NCI-H2196 (cell line): ENCODE data around the gene ZNF593.

ENCODE experiments used
- DNase-seq: peaks from one replicate; lab custom pipeline; 2025; ENCODE audit not compliant: unreplicated experiment; lab: John Stamatoyannopoulos, UW

ZNF593 gene

DNA sequence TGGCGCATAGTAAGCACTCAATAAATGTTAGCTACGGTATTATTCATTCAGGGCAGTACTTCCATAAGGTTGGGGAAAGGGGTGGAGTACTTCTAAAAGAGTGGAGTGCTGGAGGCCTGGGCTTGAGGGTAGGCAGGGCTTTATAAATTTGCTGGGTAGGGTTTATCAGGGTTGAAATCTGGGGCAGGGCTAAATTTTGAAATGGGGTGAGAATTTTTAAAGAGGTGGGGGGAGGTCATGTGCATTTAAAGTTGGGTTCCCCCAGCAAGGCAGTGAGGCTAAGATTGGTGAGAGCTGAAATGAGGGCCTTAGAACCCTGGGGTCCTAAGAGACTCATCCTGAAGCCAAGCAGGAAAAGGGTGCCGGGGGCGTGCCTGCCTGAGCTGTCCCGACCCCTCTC is 30.7 kb downstream of the ZNF593 start:
- DNase-seq, result no peak

DNA sequence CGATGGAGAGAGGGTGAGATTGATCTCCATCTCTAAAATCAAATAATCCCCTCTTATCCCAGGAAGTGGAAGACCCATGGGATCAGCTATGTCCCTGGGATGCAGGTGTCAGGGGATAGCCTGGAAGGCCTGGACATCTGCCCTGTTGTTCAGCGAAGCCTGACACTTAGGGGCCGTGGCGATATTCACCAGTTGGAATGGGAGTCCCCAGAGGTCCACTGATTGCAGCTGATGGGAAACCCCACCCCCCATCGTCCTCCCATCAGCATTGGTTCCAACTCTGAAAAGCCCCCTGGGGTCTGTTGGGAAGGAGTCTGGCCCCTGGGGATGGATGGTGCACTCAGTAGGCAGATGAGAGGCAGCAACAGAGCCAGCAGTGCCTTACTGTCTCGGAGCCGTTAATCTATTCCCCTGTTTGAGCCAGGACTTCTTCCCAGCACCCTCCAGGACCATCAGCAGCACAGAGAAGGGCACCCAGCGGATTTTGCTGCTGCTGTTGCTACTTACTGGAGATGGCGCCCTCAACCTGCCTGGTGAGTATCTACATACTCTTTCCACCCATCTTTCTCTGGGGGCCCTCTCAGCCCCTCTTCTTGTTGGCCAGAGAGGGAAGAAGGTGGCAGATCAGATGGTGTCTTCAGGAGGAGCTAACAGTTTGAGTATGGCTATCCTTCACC is 34.1 kb downstream of the ZNF593 start:
- no peak for DNase-seq

DNA sequence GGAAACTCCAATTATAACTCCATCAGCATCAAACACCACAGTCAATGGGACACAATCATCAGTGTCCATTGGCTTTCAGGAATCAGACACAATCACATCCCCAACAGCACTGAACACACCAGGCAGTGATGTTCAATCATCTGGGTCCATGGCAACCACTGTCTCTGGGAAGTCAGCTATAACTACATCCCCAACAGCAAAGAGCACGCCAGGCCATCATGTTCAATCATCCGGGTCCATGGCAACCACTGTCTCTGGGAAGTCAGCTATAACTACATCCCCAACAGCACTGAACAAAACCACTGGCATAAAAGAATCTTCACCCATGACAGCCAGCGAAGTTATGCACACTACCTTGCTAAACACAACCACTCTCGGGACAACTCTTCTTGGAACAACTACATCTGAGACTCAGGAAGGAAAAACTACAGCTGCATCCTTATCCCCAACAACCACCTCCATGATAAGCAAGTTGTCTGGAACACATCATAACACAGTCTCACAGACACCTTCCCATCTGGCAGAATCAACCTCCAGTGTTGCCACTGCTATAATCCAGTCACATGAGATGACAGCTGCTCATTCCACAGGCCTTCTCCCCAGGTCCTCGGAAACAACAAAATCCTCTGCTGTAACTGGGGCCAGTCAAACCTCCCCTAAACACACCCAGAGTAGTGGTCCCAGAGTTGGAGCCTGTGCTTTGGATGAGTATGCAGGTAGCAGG is 40.6 kb downstream of the ZNF593 start:
- DNase-seq, result no peak

DNA sequence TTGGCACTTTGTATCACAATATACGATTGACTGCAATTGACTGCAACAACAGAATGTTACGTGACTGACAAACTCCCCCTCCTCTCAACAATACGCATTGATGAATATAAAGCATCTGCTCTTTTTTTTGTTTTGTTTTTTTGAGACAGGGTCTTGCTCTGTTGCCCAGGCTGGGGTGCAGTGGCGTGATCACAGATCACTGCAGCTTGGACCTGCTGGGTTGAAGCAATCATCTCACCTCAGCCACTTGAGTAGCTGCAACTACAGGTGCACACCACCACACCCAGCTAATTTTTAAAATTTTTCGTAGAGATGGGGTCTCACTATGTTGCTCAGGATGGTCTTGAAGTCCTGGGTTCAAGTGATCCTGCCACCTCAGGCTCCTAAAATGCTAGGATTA is 43.0 kb downstream of the ZNF593 start:
- no peak for DNase-seq

DNA sequence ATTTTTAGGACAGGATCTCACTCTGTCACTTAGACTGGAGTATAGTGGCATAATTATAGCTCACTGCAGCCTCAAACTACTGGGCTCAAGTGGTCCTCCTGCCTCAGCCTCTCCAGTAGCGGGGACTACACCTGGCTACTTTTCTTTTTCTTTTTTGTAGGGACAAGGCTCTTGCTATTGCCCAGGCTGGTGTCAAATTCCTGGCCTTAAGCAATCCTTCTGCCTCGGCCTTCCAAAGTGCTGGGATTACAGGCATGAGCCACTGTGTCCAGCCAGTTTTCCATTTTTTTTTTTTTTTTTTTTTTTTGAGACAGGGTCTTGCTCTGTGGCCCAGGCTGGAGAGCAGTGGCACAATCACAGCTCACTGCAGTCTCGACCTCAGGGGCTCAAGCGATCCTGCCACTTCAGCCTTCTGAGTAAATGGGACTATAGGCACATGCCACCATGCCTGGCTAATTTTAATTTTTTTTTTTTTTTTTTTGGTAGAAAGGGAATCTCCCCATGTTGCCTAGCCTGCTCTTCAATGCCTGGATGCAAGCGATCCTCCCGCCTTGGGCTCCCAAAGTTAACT is 43.7 kb downstream of the ZNF593 start:
- no peak for DNase-seq

DNA sequence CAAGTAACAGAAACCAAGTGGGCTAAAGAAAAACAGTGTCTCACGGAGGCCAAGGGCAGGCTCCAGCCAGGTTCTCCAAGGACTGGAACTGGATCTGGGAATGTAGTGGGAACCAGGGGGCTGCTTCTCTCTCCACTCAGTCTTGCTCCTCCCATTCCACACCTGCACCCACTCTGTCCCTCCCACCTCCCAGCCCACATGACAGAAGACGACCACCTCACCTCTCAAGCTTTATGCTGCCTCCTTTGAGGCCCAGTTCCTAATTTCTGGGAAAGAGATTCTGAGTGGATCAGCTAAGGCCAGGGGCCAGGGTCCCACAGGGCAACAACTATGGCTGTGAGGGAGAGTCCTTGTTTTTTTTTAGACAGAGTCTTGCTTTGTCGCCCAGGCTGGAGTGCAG is 45.5 kb downstream of the ZNF593 start:
- no peak for DNase-seq

DNA sequence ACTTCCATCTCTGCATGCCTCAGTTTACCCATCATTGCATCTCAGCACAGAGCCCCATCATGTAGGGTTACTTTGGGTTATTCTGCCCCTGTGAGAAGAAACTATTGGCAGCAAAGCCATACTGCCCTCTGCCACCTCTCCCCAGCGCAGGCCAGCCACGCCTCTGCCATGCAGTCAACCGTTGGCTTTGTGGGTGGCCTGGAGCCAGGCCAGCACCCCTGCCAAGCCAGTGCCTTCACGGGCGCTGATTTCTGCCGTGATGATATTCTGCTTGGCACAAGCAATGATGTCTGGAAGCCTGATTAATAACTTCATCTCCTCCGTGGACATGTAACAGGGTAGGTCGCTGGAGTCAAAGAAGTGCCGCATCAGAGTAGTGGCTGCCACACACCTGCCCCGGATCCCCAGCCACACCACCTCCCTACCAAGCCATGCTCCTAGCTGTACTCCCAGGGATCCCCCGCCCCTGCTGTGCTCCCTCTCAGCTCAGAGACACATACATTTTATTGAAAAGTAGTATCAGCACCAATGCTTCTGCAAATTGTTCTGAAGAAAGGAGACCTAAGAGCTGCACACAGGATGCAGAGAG is 49.3 kb downstream of the ZNF593 start:
- DNase-seq, result peak; percentile 19
